HG03025 (cell line): ENCODE data around the gene RAB3GAP2.
"Not testable (repeated sequence)": the region's sequence is repeated elsewhere in the genome, so short reads cannot be mapped to it uniquely, and the experiment has no call there.

Source experiments
- ATAC-seq: cut with Tn5 transposase; IDR thresholded peaks from one replicate; pipeline ENCODE4 v1.9.1; 2021; ENCODE audit warnings: mild to moderate bottlenecking, moderate library complexity; ENCODE audit not compliant: unreplicated experiment, low FRiP score

RAB3GAP2 gene

DNA sequence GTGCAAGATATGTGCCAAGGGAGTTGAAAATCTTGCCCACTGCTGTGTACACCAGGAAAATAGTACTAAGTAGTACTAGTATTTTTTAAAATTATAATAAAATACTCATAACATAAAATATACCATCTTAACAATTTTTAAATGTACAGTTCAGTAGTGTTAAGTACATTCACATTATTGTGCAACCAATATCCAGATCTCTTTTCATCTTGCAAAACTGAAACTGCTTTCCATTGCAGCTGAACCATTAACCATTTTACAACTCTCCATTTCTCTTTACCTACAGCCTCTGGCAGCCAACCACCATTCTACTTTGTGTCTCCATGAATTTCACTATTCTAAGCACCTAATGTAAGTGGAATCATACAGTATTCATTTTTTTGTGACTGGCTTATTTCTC is 19.3 kb upstream of the RAB3GAP2 start:
- no peak for ATAC-seq

DNA sequence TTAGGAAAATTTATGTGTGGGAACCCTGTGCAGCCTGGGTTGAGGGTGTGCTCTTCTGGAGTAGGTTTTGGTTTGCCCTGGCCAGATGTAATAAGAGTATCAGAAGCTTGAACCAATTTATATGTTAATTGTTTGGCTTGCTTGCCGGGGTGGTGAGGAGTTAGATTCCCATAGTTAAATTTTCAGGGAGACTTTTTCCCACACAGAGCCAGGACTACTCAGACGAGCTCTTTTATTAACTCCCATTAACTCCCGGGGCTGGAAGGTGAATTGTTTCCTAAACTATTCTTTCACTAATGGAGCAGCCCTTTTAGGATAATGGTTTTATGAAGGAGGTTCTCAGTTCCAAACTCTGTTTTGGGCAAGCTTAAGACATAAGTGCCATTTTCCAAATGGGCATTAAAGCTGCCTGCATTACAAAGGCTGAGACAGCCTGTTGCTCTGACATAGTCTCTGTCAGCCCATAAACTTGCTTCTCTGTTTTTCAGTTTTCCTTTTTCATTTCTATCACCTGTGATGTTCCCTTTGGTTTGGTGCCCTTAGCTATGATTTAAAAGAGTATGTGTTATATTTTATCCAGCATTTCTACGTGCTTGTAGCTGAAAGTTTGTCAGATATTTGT is 18.0 kb upstream of the RAB3GAP2 start:
- no peak for ATAC-seq

DNA sequence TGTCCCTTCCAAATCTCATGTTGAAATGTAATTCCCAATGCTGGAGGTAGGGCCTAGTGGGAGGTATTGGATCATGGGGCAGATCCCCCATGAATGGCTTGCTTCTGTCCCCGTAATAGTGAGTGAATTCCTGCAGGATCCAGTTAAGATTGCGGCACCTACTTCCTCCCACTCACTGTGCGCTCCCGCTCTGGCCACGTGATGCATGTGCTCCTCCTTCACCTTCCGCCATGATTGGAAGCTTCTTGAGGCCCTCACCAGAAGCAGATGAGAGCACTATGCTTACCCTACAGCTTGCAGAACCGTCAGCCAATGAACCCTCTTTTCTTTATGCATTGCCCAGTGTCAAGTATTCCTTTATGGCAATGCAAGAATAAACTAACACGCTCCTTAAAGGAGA is 14.9 kb upstream of the RAB3GAP2 start:
- ATAC-seq: no peak

DNA sequence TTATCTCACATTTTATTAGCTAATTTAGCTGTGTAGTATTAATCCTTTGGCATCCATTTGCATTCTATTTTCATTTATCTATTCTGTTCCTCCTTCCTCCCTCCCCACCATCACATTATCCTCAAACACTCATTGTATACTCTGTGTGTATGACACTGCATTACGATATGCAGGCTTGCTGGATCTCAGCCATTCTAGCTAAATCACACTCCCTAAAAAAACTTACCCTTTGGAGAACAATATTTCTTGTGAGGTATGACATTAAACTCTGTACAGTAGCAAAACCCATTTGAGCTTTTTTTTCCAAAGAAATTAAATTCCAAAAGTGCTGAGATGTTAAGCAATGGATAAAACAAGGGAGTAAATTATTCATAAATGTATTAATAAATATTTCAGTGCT is 11.4 kb upstream of the RAB3GAP2 start:
- no peak for ATAC-seq

DNA sequence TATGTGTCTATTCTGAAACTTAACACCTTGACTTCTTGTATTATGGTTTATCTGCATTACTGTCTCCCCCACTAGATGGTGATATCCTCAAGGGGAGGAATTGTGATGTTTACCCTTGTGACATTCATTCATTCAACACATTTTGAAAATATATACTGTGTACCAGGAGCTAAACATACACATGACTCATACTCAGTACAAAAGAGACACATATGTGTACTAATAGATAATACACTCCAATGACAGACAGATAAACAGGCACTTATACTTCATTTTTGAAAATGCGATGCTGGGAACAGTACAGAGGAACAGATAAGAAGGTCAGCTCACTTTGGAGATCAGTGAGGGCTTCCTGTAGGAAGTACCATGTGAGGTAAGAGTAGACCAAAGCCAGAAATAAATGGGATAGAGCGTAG is 8.9 kb upstream of the RAB3GAP2 start:
- ATAC-seq: no peak

DNA sequence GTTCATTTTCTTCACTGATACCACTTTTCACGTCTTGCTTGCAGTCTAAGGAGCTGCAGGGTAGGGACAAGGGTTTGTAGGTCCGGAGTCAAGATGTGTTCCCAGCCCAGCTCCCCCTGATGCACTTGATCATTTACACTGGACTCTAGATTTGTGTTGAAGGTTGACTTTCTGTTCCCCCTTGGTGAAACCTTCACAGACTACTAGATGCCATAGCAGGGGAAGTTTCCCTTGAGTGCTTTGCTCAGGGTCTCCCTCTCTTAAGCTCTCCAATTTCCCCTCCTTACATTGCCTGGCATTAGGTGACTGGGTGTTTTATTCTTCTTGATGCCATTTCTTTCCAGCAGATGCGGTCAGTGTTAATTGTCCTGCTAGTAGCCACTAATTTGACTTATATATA is 8.0 kb upstream of the RAB3GAP2 start:
- no peak for ATAC-seq

DNA sequence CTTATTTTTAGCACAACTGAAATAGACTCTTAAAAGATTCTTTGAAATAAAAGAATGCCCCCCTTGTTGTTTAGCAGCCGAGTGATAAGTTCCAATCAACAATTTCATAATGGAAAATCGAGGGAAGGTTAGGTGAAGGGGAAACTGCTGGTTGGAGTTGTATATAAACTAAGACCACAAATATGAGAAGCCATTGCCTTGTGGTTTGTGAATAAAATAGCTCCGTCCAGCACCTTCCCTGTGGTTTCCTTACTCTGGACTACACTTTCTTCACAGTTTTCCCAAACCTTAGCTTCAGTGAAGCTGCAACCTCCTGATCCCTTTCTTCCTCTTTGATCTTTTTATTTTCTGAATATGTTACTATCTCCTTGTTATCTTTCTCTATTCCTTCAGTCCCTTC is 6.7 kb upstream of the RAB3GAP2 start:
- ATAC-seq: no peak

DNA sequence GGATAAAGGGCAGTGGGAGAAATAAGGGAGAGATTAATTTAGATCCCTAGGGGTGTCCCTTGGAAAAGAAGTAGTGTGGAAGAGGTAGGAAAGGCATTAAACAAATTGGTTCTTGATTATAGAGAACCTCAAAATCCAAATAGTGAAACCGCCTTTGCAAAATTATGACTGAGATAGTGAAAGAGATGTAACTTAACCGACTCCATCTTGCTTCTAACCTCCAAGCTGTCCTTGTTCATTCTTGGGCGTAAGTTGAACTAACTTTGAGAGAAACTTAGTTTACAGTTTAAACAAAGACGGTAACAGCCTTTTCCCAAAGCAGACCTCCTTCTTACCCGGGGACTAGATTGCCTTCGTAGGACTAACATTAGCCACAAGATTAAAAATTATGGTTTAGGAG is 3.2 kb upstream of the RAB3GAP2 start:
- ATAC-seq: no peak

DNA sequence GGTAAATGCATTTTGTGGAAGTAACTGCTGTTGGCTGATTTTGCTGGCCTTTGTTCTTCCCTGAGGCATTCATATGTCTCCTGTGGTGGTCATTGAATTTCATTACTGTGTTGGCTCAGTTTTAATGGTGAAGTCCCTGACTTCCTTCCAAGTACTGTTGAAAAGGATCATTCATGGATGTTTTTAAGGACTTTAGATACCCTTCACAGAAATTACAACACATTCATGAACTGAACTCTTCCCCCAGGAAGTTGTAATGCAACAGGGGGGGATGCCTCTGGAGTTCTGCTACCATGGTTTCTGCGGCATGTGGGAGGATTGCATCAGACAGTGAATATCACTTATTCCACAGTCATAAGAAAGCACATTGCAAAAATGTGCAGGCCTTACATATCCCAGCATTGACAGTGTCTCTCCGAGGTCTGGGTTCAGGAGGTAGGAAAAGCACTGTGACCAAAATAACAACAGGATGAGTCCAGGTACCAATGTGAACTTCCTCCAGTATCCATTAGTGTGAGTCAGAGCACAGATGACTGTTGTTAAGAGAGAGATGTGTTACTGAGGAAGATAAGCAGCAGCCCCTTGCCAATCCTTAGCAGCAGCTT is 2.1 kb upstream of the RAB3GAP2 start:
- no peak for ATAC-seq

DNA sequence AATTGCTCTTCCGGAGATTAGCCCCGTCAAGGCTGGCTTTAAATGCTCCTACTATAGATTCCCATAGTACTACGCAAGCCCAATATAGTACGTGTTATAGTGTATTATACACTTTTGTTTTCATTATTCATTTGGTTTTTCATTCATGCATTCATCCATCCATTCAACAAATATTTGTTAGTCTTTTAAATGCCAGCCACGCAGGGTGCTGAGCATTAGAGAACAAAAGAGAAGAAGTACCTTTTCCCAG is 513 bp upstream of the RAB3GAP2 start:
- ATAC-seq: no peak

DNA sequence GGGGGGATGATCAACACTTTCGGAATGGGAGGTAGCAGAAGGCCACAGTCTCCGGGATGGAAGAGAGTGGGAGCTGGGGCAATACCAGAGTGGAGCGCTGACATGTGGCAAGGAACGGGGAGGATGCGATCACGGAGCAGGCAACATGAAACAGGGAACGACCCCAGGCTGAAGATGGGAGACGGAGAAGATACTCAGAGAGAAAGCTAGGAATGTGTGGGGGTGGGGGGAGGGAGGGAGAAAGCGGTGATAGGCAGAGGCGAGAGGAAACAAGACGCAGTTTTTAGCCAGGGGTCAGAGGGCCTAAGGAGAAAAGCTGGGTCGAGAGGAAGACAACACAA is 577 bp downstream of the RAB3GAP2 start:
- ATAC-seq: peak; percentile 3

DNA sequence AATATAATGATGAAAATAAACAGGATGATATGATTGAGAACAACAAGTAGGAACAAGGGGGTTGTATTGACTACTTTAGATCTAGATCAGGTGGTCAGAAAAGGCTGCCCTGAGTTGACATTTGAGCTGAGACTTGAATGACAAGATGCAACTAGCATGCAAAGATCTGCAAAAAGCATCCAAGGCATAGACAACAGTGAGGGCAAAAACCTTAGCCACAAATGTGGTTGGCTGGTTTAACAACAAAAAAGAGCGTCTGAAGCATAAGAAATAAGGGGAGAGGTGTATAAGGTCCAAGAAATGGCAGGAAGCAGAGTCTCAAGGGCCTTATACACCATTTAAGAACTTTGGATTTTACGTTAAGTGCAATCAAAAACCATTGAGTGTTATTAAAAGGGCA is 3.2 kb downstream of the RAB3GAP2 start:
- no peak for ATAC-seq

DNA sequence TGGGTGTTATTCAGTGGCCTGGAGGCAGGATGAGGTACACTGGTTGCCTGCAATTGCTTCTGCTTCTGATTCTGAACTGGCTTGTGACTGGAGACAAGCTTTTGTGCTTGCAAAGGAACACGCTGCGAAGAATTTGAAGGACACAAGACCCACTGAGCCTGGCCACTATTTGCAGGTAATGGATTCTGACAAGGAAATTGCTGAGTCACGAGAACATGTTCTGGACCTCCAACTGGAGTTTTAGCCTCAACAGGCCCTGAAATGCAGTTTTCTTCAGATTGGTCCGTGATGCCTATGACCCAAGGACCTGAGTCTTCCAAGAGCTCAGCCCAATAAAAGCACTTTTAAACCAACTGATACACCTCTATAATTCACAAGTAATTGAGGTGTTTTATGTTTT is 4.6 kb downstream of the RAB3GAP2 start:
- no peak for ATAC-seq

DNA sequence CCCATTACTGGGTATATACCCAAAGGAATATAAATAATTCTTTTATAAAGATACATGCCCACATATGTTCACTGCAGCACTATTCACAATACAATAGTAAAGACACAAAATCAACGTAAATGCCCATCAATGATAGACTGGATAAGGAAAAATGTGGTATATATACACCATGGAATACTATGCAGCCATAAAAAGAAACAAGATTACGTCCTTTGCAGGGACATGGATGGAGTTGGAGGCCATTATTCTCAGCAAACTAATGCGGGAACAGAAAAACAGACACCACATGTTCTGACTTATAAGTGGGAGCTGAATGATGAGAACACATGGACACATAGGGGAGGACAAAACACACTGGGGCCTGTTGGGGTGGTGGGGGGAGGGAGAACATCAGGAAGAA is 12.0 kb downstream of the RAB3GAP2 start:
- not testable (repeated sequence) for ATAC-seq

DNA sequence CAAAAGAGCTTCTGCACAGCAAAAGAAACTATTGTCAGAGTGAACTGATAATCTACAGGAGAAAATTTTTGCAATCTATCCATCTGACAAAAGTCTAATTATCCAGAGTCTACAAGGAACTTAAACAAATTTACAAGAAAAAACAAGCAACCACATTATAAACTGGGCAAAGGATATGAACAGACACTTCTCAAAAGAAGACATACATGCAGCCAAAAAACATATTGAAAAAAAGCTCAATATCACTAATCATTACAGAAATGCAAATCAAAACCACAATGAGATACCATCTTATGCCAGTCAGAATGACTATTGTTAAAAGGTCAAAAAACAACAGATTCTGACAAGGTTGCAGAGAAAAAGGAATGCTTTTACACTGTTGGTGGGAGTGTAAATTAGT is 12.5 kb downstream of the RAB3GAP2 start:
- not testable (repeated sequence) for ATAC-seq

DNA sequence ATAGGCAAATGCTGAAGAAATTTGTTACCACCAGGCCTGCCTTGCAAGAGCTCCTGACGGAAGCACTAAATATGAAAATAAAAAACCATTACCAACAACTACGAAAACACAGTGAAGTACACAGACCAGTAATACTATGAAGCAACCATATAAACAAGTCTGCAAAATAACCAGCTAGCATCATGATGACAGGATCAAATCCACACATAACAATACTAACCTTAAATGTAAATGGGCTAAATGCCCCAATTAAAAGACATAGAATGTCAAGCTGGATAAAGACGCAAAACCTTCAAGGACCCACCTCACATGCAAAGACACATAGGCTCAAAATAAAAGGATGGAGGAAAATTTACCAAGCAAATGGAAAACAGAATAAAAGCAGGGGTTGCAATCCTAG is 16.1 kb downstream of the RAB3GAP2 start:
- not testable (repeated sequence) for ATAC-seq

DNA sequence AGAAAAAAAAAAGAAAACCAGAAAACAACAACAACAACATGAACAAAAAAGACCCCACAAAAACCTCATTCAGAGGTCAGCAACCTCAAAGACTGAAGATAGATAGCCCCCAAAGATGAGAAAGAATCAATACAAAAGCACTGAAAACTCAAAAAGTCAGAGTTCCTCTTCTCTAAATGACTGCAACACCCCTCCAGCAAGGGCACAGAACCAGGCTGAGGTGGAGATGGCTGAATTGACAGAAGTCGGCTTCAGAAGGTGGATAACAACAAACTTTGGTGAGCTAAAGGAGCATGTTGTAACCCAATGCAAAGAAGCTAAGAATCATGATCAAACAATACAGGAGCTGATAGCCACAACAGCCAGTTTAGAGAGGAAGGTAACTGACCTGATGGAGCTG is 17.0 kb downstream of the RAB3GAP2 start:
- ATAC-seq: no peak

DNA sequence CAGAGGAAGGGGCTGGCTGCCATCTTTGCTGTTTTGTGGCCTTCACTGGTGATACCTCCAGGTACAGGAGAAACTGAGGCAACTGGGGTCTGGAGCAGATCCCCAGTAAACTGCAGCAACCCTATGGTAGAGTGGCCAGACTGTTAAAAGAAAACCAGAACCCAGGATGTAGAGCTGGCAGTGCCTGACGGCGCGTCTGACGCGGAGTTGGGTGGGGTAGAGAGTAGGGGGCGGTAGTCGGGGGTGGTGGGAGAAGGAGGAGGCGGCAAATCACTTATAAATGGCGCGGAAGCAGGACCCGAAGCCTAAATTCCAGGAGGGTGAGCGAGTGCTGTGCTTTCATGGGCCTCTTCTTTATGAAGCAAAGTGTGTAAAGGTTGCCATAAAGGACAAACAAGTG is 19.0 kb downstream of the RAB3GAP2 start:
- ATAC-seq: not testable (repeated sequence)

DNA sequence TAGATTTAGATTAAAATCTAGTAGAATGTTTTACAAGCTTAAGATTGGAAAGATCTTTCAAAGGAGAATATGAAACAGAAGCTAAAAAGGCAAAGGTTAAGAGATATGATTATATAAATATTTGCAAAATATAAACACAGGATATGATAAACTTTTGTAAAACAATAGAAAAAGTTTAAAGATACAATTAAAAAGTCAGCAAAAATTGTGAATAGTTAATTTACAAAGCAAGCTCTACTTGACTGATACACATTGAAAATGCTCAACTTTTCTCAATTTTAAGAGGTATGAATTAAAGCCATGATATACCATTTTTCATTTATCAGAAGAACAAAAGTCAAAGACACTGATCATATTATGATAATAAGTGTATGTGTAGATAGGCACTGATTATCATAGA is 21.0 kb downstream of the RAB3GAP2 start:
- ATAC-seq: no peak

DNA sequence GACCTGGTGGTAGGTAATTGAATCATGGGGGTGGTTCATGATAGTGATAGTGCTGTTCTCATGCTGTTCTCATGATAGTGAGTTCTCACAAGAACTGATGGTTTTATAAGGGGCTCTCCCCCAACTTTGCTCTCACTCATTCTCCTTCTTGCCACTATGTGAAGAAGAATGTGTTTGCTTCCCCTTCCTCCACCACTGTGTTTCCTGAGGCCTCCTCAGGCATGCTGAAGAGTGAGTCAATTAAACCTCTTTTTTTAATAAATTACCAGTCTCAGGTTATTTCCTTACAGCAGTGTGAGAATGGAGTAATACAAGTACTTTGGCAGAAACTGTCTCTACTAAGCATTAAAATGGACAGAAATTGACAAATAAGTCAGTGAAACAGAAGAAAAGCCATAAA is 21.6 kb downstream of the RAB3GAP2 start:
- no peak for ATAC-seq

DNA sequence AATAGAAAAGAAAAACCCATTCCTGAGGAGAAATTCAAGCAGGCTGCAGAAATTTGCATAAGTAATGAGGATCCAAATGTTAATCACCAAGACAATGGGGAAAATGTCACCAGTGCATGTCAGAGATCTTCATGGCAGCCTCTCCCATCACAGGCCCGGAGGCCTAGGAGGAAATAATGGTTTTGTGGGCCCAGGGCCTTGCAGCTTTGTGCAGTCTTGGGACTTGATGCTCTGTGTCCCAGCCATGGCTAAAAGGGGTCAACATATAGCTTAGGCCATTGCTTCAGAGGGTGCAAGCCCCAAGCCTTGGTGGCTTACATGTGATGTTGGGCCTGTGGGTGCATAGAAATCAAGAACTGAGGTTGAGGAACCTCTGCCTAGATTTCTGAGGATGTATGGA is 22.7 kb downstream of the RAB3GAP2 start:
- ATAC-seq: no peak

DNA sequence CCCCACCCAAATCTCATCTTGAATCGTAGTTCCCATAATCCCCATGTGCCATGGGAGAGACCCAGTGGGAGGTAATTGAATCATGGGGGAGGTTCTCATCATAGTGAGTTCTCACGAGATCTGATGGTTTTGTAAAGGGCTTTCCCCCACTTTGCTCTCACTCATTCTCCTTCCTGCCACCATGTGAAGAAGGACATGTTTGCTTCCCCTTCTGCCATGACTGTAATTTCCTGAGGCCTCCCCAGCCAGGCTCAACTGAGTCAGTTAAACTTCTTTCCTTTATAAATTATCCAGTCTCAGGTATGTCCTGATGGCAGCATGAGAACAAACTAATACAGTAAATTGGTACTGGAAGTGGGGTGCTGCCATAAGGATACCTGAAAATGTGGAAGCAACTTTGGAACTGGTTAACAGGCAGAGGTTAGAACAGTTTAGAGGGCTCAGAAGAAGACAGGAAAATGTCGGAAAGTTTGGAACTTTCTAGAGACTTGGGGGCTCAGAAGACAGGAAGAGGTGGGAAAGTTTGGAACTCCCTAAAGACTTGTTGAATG is 23.5 kb downstream of the RAB3GAP2 start:
- ATAC-seq: not testable (repeated sequence)

DNA sequence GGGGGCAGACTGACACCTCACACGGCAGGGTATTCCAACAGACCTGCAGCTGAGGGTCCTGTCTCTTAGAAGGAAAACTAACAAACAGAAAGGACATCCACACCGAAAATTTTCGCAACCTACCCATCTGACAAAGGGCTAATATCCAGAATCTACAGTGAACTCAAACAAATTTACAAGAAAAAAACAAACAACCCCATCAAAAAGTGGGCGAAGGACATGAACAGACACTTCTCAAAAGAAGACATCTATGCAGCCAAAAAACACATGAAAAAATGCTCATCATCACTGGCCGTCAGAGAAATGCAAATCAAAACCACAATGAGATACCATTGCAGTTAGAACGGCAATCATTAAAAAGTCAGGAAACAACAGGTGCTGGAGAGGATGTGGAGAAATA is 26.4 kb downstream of the RAB3GAP2 start:
- ATAC-seq: not testable (repeated sequence)
